ENCODE measurements around the gene FOSL2. TPM values are rescaled to one million over a fixed set of nuclear protein-coding genes. Genes with fewer than 3 reads are reported as not detected.

FOSL2 gene
- total and polyA plus RNA-seq, 2 experiments from 2014 or later: 0.60 to 4.3 TPM

GRCh38 chr2:28361991-28362710 is 30.5 kb upstream of the FOSL2 start:
- no peaks in the 10 kb centered on the region for H3F3A ChIP-seq (replicated peaks; ENCODE audit: low read depth)
- Mint-ChIP-seq H3K4me3 (no peak overlapping the region), H3K36me3 (ENCODE audit: low read depth) (no peaks in the 10 kb centered on the region), H3K9me3 (no peaks in the 10 kb centered on the region), H3K4me1 (peaks cover 17% of the 10 kb centered on the region), H3K27ac (no peak overlapping the region), H3K27me3 (ENCODE audit: insufficient read depth, low read depth, poor library complexity) (peaks cover 7% of the 10 kb centered on the region)
- TF ChIP-seq, protein P1, sequence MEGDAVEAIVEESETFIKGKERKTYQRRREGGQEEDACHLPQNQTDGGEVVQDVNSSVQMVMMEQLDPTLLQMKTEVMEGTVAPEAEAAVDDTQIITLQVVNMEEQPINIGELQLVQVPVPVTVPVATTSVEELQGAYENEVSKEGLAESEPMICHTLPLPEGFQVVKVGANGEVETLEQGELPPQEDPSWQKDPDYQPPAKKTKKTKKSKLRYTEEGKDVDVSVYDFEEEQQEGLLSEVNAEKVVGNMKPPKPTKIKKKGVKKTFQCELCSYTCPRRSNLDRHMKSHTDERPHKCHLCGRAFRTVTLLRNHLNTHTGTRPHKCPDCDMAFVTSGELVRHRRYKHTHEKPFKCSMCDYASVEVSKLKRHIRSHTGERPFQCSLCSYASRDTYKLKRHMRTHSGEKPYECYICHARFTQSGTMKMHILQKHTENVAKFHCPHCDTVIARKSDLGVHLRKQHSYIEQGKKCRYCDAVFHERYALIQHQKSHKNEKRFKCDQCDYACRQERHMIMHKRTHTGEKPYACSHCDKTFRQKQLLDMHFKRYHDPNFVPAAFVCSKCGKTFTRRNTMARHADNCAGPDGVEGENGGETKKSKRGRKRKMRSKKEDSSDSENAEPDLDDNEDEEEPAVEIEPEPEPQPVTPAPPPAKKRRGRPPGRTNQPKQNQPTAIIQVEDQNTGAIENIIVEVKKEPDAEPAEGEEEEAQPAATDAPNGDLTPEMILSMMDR (conservative IDR thresholded peaks at IDR 0.05; ENCODE audit: low read depth in 2 of 2): no peak
- no peak for TF ChIP-seq EZH2 (IDR thresholded peaks at IDR 0.05; ENCODE audit: low read depth, unreplicated experiment)
- TF ChIP-seq ZNF114 (CRISPR knock-in tag; IDR thresholded peaks at IDR 0.05): no peak
- TF ChIP-seq POLR2AphosphoS5 (IDR thresholded peaks at IDR 0.05; ENCODE audit: low read depth): no peak
- no peak for TF ChIP-seq ZNF331 (CRISPR knock-in tag; IDR thresholded peaks at IDR 0.05; ENCODE audit: low read depth)
- TF ChIP-seq JUNB (IDR thresholded peaks at IDR 0.05; ENCODE audit: unreplicated experiment): no peak
- TF ChIP-seq STAT1 (IDR thresholded peaks at IDR 0.05; ENCODE audit: unreplicated experiment): no peak
- TF ChIP-seq, protein P2, sequence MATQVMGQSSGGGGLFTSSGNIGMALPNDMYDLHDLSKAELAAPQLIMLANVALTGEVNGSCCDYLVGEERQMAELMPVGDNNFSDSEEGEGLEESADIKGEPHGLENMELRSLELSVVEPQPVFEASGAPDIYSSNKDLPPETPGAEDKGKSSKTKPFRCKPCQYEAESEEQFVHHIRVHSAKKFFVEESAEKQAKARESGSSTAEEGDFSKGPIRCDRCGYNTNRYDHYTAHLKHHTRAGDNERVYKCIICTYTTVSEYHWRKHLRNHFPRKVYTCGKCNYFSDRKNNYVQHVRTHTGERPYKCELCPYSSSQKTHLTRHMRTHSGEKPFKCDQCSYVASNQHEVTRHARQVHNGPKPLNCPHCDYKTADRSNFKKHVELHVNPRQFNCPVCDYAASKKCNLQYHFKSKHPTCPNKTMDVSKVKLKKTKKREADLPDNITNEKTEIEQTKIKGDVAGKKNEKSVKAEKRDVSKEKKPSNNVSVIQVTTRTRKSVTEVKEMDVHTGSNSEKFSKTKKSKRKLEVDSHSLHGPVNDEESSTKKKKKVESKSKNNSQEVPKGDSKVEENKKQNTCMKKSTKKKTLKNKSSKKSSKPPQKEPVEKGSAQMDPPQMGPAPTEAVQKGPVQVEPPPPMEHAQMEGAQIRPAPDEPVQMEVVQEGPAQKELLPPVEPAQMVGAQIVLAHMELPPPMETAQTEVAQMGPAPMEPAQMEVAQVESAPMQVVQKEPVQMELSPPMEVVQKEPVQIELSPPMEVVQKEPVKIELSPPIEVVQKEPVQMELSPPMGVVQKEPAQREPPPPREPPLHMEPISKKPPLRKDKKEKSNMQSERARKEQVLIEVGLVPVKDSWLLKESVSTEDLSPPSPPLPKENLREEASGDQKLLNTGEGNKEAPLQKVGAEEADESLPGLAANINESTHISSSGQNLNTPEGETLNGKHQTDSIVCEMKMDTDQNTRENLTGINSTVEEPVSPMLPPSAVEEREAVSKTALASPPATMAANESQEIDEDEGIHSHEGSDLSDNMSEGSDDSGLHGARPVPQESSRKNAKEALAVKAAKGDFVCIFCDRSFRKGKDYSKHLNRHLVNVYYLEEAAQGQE (IDR thresholded peaks at IDR 0.05; ENCODE audit: unreplicated experiment): no peak
- TF ChIP-seq EZH2phosphoT487 (IDR thresholded peaks at IDR 0.05; ENCODE audit: unreplicated experiment): no peak
- TF ChIP-seq NANOG (IDR thresholded peaks at IDR 0.05; ENCODE audit: borderline replicate concordance): no peak
- no peak for TF ChIP-seq CREB1 (CRISPR knock-in tag; IDR thresholded peaks at IDR 0.05; ENCODE audit: low read depth)
- TF ChIP-seq, protein P3, sequence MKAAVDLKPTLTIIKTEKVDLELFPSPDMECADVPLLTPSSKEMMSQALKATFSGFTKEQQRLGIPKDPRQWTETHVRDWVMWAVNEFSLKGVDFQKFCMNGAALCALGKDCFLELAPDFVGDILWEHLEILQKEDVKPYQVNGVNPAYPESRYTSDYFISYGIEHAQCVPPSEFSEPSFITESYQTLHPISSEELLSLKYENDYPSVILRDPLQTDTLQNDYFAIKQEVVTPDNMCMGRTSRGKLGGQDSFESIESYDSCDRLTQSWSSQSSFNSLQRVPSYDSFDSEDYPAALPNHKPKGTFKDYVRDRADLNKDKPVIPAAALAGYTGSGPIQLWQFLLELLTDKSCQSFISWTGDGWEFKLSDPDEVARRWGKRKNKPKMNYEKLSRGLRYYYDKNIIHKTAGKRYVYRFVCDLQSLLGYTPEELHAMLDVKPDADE (IDR thresholded peaks at IDR 0.05): no peak
- TF ChIP-seq ZNF462 (CRISPR knock-in tag; IDR thresholded peaks at IDR 0.05): no peak
- H3K27ac ChIP-seq (ENCODE audit: low read depth): no peak overlapping the region
- no peak overlapping the region for H2AFZ ChIP-seq
- no peaks in the 10 kb centered on the region for H3K9me2 ChIP-seq (ENCODE audit: insufficient read depth)
- H3K4me3 ChIP-seq: no peak overlapping the region
- no peaks in the 10 kb centered on the region for H3K79me2 ChIP-seq (replicated peaks; ENCODE audit: insufficient read depth)
- DNase-seq (ENCODE audit: low spot score) (no peak), ATAC-seq (no peak)
- H3K36me3 ChIP-seq (ENCODE audit: insufficient read depth): no peaks in the 10 kb centered on the region
- H3K4me2 ChIP-seq: no peak overlapping the region
- no peaks in the 10 kb centered on the region for H4K20me1 ChIP-seq (replicated peaks; ENCODE audit: insufficient read depth)
- no peaks in the 10 kb centered on the region; the same call in 1 of the 2 replicates for H3K4me1 ChIP-seq (ENCODE audit: insufficient read depth)
- no peaks in the 10 kb centered on the region for H3K27me3 ChIP-seq (ENCODE audit: insufficient read depth)
